Measurements from ENCODE around the gene KRT36. TPM values are rescaled to one million over a fixed set of nuclear protein-coding genes. Genes with fewer than 3 reads are reported as not detected.

The KRT36 gene
- total RNA-seq, 1 experiment from 2014 or later: not detected

DNA sequence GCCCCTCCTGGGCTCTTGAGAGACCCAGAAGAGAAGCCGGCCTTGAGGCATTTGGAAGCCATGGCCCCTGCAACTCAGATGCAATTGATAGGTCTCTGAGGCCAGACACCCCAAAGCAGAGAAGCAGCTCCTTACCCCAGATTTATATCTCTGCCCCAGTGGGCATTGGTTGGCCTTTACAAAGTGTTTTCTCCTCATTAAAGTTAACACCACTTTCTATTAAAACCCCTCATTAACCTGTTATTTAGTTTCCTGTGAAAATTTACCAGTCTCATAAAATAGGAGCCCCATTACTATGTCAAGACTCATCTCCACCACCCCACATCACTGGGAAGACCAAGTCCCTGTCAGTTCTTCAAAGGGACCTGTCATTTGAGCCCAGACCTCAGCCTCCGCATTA lies 8.7 kb downstream of the KRT36 start, which contains the start of gene KRT35:
Gene KRT35 (minus strand): TSS at position 116 of the 400 bp plus-strand sequence. CDS start 54 bp downstream, at position 62.
- TF ChIP-seq CTCF (IDR thresholded peaks at IDR 0.05; ENCODE audit: unreplicated experiment): no peak
- no peaks in the 10 kb centered on the region for H3K36me3 Mint-ChIP-seq (ENCODE audit: insufficient read depth, unreplicated experiment)
- H3K9me3 Mint-ChIP-seq (ENCODE audit: unreplicated experiment): no peaks in the 10 kb centered on the region
- intact Hi-C loops (cut with micrococcal nuclease): no loop called here
- BruUV-seq (replicated peaks): no TSS peak
- ChIA-PET CTCF (interaction anchor here (1.1 kb wide), 1 partner anchor 15 kb away, joined by 4 read pairs; no protein-coding TSS in a partner anchor), POLR2A (no interaction called here)
- no peak for DNase-seq (ENCODE audit: unreplicated experiment)
- no peak within 1 kb of the TSS for H3K4me3 Mint-ChIP-seq (ENCODE audit: unreplicated experiment)
- no peaks in the 10 kb centered on the region for H3K4me1 Mint-ChIP-seq (ENCODE audit: insufficient read depth, unreplicated experiment)
- no peak within 1 kb of the TSS for H3K27ac Mint-ChIP-seq (ENCODE audit: low read depth, unreplicated experiment)
- H3K27me3 Mint-ChIP-seq (ENCODE audit: insufficient read depth, unreplicated experiment): no peaks in the 10 kb centered on the region

- CTCF ChIA-PET: interaction anchor here (0.5 to 1.1 kb wide), 2 partner anchors 15 to 1857 kb away, joined by 4 read pairs; no protein-coding TSS in a partner anchor
- Mint-ChIP-seq H3K27ac (ENCODE audit: low read depth, unreplicated experiment) (no peak overlapping the region), H3K36me3 (ENCODE audit: insufficient read depth, unreplicated experiment) (no peaks in the 10 kb centered on the region), H3K4me3 (ENCODE audit: unreplicated experiment) (no peak overlapping the region), H3K4me1 (ENCODE audit: insufficient read depth, unreplicated experiment) (no peaks in the 10 kb centered on the region), H3K27me3 (ENCODE audit: insufficient read depth, unreplicated experiment) (no peaks in the 10 kb centered on the region), H3K9me3 (ENCODE audit: unreplicated experiment) (no peaks in the 10 kb centered on the region)
- POLR2A ChIA-PET: interaction anchor here (0.6 kb wide), 1 partner anchor 12 kb away, joined by 3 read pairs; no protein-coding TSS in a partner anchor
- no peak for DNase-seq (ENCODE audit: unreplicated experiment)
- intact Hi-C loops (cut with micrococcal nuclease): no loop called here
- no peak for TF ChIP-seq CTCF (IDR thresholded peaks at IDR 0.05; ENCODE audit: unreplicated experiment)
- BruUV-seq (replicated peaks): no TSS peak
Measured at GRCh38 chr17:41480581-41480980, 9.1 kb downstream of the KRT36 start.

GRCh38 chr17:41480136-41480535 lies 9.6 kb downstream of the KRT36 start:
- no TSS peak for BruUV-seq (replicated peaks)
- DNase-seq (ENCODE audit: unreplicated experiment): no peak
- Mint-ChIP-seq H3K36me3 (ENCODE audit: insufficient read depth, unreplicated experiment) (no peaks in the 10 kb centered on the region), H3K4me3 (ENCODE audit: unreplicated experiment) (no peak overlapping the region), H3K27ac (ENCODE audit: low read depth, unreplicated experiment) (no peak overlapping the region), H3K9me3 (ENCODE audit: unreplicated experiment) (no peaks in the 10 kb centered on the region), H3K4me1 (ENCODE audit: insufficient read depth, unreplicated experiment) (no peaks in the 10 kb centered on the region), H3K27me3 (ENCODE audit: insufficient read depth, unreplicated experiment) (no peaks in the 10 kb centered on the region)
- TF ChIP-seq CTCF (IDR thresholded peaks at IDR 0.05; ENCODE audit: unreplicated experiment): no peak
- ChIA-PET CTCF (interaction anchor here (0.5 to 0.7 kb wide), 2 partner anchors 64 to 1857 kb away, joined by 3 to 4 read pairs; no protein-coding TSS in a partner anchor), POLR2A (interaction anchor here (0.6 to 1.1 kb wide), 3 partner anchors 12 to 344 kb away, joined by 3 to 6 read pairs (median 3); no protein-coding TSS in a partner anchor)
- intact Hi-C loops (cut with micrococcal nuclease): no loop called here

DNA sequence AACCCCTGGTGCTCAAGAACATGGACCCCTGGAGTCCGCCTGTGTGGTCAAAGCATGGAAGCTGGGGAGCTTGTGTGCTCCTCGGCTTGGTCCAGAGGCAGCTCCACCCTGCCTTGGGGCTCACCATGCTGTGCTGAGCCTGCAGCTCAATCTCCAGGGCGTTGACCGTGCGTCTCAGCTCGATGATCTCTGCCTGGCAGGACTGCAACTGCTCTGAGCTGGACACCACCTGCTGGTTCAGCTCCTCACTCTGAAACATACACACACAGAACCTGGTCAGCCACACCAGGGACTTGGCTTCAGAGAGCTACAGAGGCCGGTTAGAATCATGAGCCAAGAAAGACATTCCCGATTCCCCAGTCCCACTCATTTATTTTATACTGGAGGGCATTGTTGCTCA lies 11.5 kb downstream of the KRT36 start:
- TF ChIP-seq CTCF (IDR thresholded peaks at IDR 0.05; ENCODE audit: unreplicated experiment): no peak
- BruUV-seq (replicated peaks): no TSS peak
- H3K4me3 Mint-ChIP-seq (ENCODE audit: unreplicated experiment): no peak overlapping the region
- peaks cover 13% of the 10 kb centered on the region for H3K27me3 Mint-ChIP-seq (ENCODE audit: insufficient read depth, unreplicated experiment)
- H3K4me1 Mint-ChIP-seq (ENCODE audit: insufficient read depth, unreplicated experiment): no peaks in the 10 kb centered on the region
- H3K27ac Mint-ChIP-seq (ENCODE audit: low read depth, unreplicated experiment): no peak overlapping the region
- no peaks in the 10 kb centered on the region for H3K9me3 Mint-ChIP-seq (ENCODE audit: unreplicated experiment)
- POLR2A ChIA-PET: interaction anchor here (0.6 kb wide), 1 partner anchor 9 kb away, joined by 3 read pairs; no protein-coding TSS in a partner anchor
- DNase-seq (ENCODE audit: unreplicated experiment): no peak
- CTCF ChIA-PET: interaction anchor here (0.5 to 0.8 kb wide), 3 partner anchors 71 to 588 kb away, joined by 3 to 5 read pairs (median 4); no protein-coding TSS in a partner anchor
- intact Hi-C loops (cut with micrococcal nuclease): no loop called here
- no peaks in the 10 kb centered on the region for H3K36me3 Mint-ChIP-seq (ENCODE audit: insufficient read depth, unreplicated experiment)
